Loucy (cell line): Measurements from ENCODE around the gene TP53I11.

Experiments used
- H2AFZ ChIP-seq: fragments of 200-600 bp; sonication (generic); 2 replicates; pipeline ENCODE4 v1.6.0; 2016; ENCODE audit warnings: antibody characterized with exemption, mild to moderate bottlenecking, low read length, moderate library complexity
- H3F3A ChIP-seq: fragments of 200-600 bp; 2 replicates; pipeline ENCODE4 v1.6.0; 2016; ENCODE audit warnings: antibody characterized with exemption, low read depth, mild to moderate bottlenecking
- H3K27me3 ChIP-seq: fragments of 200-600 bp; sonication (generic); 2 replicates; pipeline ENCODE4 v1.6.1; 2014; ENCODE audit warnings: low read length, mild to moderate bottlenecking; ENCODE audit not compliant: insufficient read depth, poor library complexity, severe bottlenecking
- H3K36me3 ChIP-seq: fragments of 200-600 bp; sonication (generic); 2 replicates; pipeline ENCODE4 v1.6.1; 2016; ENCODE audit warnings: low read length; ENCODE audit not compliant: insufficient read depth
- H3K4me1 ChIP-seq: fragments of 200-600 bp; sonication (generic); 2 replicates; pipeline ENCODE4 v1.5.1; 2014; ENCODE audit warnings: low read length, mild to moderate bottlenecking; ENCODE audit not compliant: insufficient read depth, poor library complexity, severe bottlenecking
- H3K4me2 ChIP-seq: fragments of 200-600 bp; sonication (generic); 2 replicates; pipeline ENCODE4 v1.6.0; 2014; ENCODE audit warnings: antibody characterized with exemption, low read length, low read depth, mild to moderate bottlenecking; ENCODE audit not compliant: poor library complexity, severe bottlenecking
- H3K4me3 ChIP-seq: fragments of 200-600 bp; sonication (generic); 2 replicates; pipeline ENCODE4 v1.5.1; 2014; ENCODE audit warnings: low read length, mild to moderate bottlenecking, mixed read lengths; ENCODE audit not compliant: poor library complexity, severe bottlenecking
- H3K79me2 ChIP-seq: fragments of 200-600 bp; sonication (generic); 2 replicates; pipeline ENCODE4 v1.6.1; 2014; ENCODE audit warnings: low read length; ENCODE audit not compliant: insufficient read depth
- H3K9ac ChIP-seq: fragments of 200-600 bp; sonication (generic); 2 replicates; pipeline ENCODE4 v1.6.0; 2014; ENCODE audit warnings: mild to moderate bottlenecking, low read depth, low read length, moderate library complexity; ENCODE audit not compliant: poor library complexity, severe bottlenecking
- H3K9me2 ChIP-seq: fragments of 200-600 bp; sonication (generic); replicated peaks from 2 replicates; pipeline ENCODE4 v1.6.1; 2016; ENCODE audit warnings: low read depth, low read length, mixed read lengths
- H3K9me3 ChIP-seq: fragments of 200-600 bp; sonication (generic); 2 replicates; pipeline ENCODE4 v1.6.1; 2014; ENCODE audit warnings: mild to moderate bottlenecking, antibody characterized with exemption, low read length, low read depth; ENCODE audit not compliant: insufficient read depth
- H4K20me1 ChIP-seq: fragments of 200-600 bp; sonication (generic); 2 replicates; pipeline ENCODE4 v1.6.0; 2014; ENCODE audit warnings: antibody characterized with exemption, low read length, mild to moderate bottlenecking; ENCODE audit not compliant: insufficient read depth, poor library complexity, severe bottlenecking
- EZH2phosphoT487 ChIP-seq: fragments of 200-600 bp; IDR thresholded peaks from 2 replicates; pipeline ENCODE4 v1.6.1; 2018; ENCODE audit warnings: antibody characterized with exemption, mild to moderate bottlenecking, moderate library complexity, borderline replicate concordance
- TF ChIP-seq, protein P1 (sequence below): fragments of 200-600 bp; sonication (generic); conservative IDR thresholded peaks from 2 replicates; pipeline ENCODE4 v1.5.1; 2014; ENCODE audit warnings: mild to moderate bottlenecking, antibody characterized with exemption, low read length

Gene TP53I11

GRCh38 chr11:44987506-44987905, 36.8 kb upstream of the TP53I11 start:
- no peak overlapping the region for H3K4me3 ChIP-seq
- no peaks in the 10 kb centered on the region for H3K36me3 ChIP-seq
- H3K27me3 ChIP-seq: no peaks in the 10 kb centered on the region
- H3K79me2 ChIP-seq: no peaks in the 10 kb centered on the region
- H3F3A ChIP-seq: no peaks in the 10 kb centered on the region
- no peaks in the 10 kb centered on the region for H4K20me1 ChIP-seq
- H3K9ac ChIP-seq: no peak overlapping the region
- H3K9me3 ChIP-seq: no peaks in the 10 kb centered on the region
- no peak overlapping the region for H2AFZ ChIP-seq
- no peaks in the 10 kb centered on the region for H3K9me2 ChIP-seq
- TF ChIP-seq EZH2phosphoT487: no peak
- TF ChIP-seq, protein P1, sequence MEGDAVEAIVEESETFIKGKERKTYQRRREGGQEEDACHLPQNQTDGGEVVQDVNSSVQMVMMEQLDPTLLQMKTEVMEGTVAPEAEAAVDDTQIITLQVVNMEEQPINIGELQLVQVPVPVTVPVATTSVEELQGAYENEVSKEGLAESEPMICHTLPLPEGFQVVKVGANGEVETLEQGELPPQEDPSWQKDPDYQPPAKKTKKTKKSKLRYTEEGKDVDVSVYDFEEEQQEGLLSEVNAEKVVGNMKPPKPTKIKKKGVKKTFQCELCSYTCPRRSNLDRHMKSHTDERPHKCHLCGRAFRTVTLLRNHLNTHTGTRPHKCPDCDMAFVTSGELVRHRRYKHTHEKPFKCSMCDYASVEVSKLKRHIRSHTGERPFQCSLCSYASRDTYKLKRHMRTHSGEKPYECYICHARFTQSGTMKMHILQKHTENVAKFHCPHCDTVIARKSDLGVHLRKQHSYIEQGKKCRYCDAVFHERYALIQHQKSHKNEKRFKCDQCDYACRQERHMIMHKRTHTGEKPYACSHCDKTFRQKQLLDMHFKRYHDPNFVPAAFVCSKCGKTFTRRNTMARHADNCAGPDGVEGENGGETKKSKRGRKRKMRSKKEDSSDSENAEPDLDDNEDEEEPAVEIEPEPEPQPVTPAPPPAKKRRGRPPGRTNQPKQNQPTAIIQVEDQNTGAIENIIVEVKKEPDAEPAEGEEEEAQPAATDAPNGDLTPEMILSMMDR: no peak
- H3K4me2 ChIP-seq: no peak overlapping the region
- H3K4me1 ChIP-seq: peaks cover 10% of the 10 kb centered on the region

DNA sequence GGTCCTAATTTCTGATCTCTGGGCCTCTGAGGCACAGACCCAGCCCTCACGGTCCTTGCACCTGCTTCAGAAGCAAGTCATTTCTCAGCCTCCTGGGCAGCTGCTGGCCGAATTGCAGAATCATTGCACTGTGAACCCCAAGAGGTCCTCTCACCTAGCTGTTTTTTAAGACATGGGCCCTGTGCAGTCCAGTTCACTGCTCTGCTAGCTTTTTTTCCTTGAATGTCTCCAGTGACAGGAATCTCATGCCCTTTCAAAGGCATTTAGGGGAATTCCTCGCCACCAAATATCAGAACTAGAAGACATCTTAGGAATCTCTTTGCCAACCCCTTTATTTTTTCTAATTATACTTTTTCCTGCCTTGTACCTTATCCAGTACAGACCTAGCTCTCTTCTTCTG, 35.6 kb upstream of the TP53I11 start:
- H3F3A ChIP-seq: no peaks in the 10 kb centered on the region
- H3K4me1 ChIP-seq: peaks cover 10% of the 10 kb centered on the region
- no peaks in the 10 kb centered on the region for H3K27me3 ChIP-seq
- no peaks in the 10 kb centered on the region for H3K9me2 ChIP-seq
- H3K4me2 ChIP-seq: no peak overlapping the region
- no peak overlapping the region for H3K4me3 ChIP-seq
- H3K9me3 ChIP-seq: no peaks in the 10 kb centered on the region
- H2AFZ ChIP-seq: no peak overlapping the region
- no peaks in the 10 kb centered on the region for H4K20me1 ChIP-seq
- TF ChIP-seq, protein P1: no peak
- TF ChIP-seq EZH2phosphoT487: no peak
- no peaks in the 10 kb centered on the region for H3K36me3 ChIP-seq
- no peaks in the 10 kb centered on the region for H3K79me2 ChIP-seq
- no peak overlapping the region for H3K9ac ChIP-seq

DNA sequence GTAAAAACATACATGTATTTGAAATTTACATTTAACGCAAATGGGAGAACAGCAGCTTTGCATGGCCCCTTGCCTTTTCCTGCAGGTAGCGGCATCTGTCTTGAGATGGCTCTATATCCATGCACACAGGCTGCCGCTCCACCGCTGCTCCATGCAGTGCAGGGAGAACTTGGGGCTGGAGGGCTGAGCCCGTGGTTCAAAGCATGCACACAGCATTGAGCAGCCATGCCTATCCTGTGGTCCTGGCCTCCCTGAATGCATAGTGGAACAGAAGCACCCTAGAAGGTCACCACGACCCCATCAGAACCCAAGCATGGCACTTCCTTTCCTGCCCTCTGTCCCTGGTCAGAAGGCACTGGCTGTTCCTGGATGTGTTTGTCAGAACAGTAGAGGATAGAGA, 35.0 kb upstream of the TP53I11 start:
- H3K9me2 ChIP-seq: no peaks in the 10 kb centered on the region
- H3K36me3 ChIP-seq: no peaks in the 10 kb centered on the region
- no peaks in the 10 kb centered on the region for H3K27me3 ChIP-seq
- no peak for TF ChIP-seq EZH2phosphoT487
- TF ChIP-seq, protein P1: no peak
- no peak overlapping the region for H3K4me3 ChIP-seq
- H3K79me2 ChIP-seq: no peaks in the 10 kb centered on the region
- H3K9me3 ChIP-seq: no peaks in the 10 kb centered on the region
- peaks cover 12% of the 10 kb centered on the region for H3K4me1 ChIP-seq
- no peak overlapping the region for H2AFZ ChIP-seq
- no peaks in the 10 kb centered on the region for H3F3A ChIP-seq
- no peak overlapping the region for H3K4me2 ChIP-seq
- no peaks in the 10 kb centered on the region for H4K20me1 ChIP-seq
- H3K9ac ChIP-seq: no peak overlapping the region
